ENCODE data around the gene ADAM8. TPM values are rescaled to one million over a fixed set of nuclear protein-coding genes. Genes with fewer than 3 reads are reported as not detected.

Gene ADAM8
- total and polyA plus RNA-seq, 2 of the 4 experiments (the other 2 are of a cell fraction), result under 0.01 to 0.74 TPM

DNA sequence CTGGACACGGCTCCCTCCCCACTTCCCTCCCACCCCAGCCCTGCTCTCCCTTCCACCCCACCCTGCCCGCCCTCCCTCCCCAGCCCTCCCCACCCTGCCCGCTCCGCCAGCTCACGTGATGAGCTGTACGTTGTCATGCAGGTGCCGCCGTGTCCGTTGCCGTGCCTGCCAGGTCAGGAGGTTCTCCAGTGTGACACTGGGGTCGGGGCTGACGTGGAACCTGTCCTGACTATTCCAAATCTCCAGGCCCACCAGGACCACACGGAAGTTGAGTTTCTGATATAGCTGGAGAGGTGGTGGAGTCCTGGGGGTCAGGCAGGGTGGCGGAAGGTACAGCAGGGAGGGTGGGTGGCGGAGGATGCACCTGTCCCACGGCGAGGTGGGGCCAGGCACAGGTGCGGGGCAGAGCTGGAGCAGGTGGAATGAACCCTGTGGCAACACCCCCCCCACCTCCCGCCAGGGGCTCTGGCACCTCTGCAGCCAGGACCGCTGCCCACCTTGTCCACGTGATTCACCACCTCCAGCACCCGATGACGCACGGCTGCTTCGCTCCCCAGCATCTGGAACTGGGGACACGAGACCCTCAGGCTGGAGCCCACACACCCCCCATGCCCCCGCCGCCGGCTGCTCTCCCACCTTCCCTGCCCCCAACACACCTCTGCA lies 4.2 kb downstream of the ADAM8 start:
- CTCF ChIA-PET, result no interaction called here
- no peak overlapping the region for H3K56ac ChIP-seq (ENCODE audit: extremely low read depth, insufficient read depth, low read length)
- DNase-seq (no peak), ATAC-seq (ENCODE audit: low read depth) (no peak)
- no peaks in the 10 kb centered on the region for H3K4me1 ChIP-seq (ENCODE audit: control insufficient read depth, insufficient read depth, low read length)
- no peak overlapping the region for H3K4me3 ChIP-seq (ENCODE audit: insufficient read depth, low read depth, low read length)
- no peaks in the 10 kb centered on the region; a peak in 1 of 4 replicates for H3K79me1 ChIP-seq (ENCODE audit: low read depth in 1 of 2, low read length in 2 of 2)
- no peak overlapping the region for H3K4me2 ChIP-seq (ENCODE audit: low read depth, low read length)
- 83% methylated on average over 6 of the region's 29 CpGs; no CpG with 5 or more reads in 1 of the 2 experiments for WGBS, 2 experiments (ENCODE audit: extremely low coverage in 2 of 2, insufficient read length in 1 of 2)
- H2BK15ac ChIP-seq (ENCODE audit: low read depth, low read length), result no peak overlapping the region
- no peak overlapping the region for H4K8ac ChIP-seq (ENCODE audit: low read depth in 2 of 2, low read length in 2 of 2)
- intact Hi-C loops (cut with micrococcal nuclease), result no loop called here
- POLR2A ChIA-PET (ENCODE audit: unreplicated experiment), result no interaction called here
- H3K36me3 ChIP-seq (ENCODE audit: control insufficient read depth, insufficient read depth, low read length), result peaks cover 4% of the 10 kb centered on the region; the same call in 1 of the 2 replicates
- H4K91ac ChIP-seq (ENCODE audit: insufficient read depth, low read depth, low read length), result no peak overlapping the region
- H3K9me1 ChIP-seq (ENCODE audit: insufficient read depth, low read length), result no peaks in the 10 kb centered on the region
- no TSS peak for BruUV-seq (replicated peaks)
- in situ Hi-C loops (cut with MboI; ENCODE audit: low sequenced_read_pairs), result loop anchor here (25.0 kb wide), 1 partner anchor 610 kb away; no protein-coding TSS in a partner anchor
- TF ChIP-seq NFE2L2 (IDR thresholded peaks at IDR 0.05; ENCODE audit: low read depth, low read length) (no peak), RFX5 (IDR thresholded peaks at IDR 0.05; ENCODE audit: low read depth, low read length) (no peak), RAD21 (IDR thresholded peaks at IDR 0.05; ENCODE audit: low read length) (no peak), CHD1 (IDR thresholded peaks at IDR 0.05; ENCODE audit: low read depth, low read length) (no peak), MAFK (IDR thresholded peaks at IDR 0.05; ENCODE audit: low read depth, low read length) (no peak), MXI1 (IDR thresholded peaks at IDR 0.05; ENCODE audit: borderline replicate concordance, low read depth, low read length) (no peak), FOS (IDR thresholded peaks at IDR 0.05; ENCODE audit: low read depth, low read length) (no peak), POLR2A (IDR thresholded peaks at IDR 0.05; ENCODE audit: low read depth, low read length) (no peak), MAZ (IDR thresholded peaks at IDR 0.05; ENCODE audit: borderline replicate concordance, low read depth, low read length) (no peak), SMC3 (IDR thresholded peaks at IDR 0.05; ENCODE audit: low read depth, low read length) (no peak), RCOR1 (IDR thresholded peaks at IDR 0.05; ENCODE audit: insufficient replicate concordance, low read length) (no peak), CEBPB (IDR thresholded peaks at IDR 0.05; ENCODE audit: low read depth, low read length) (no peak), BHLHE40 (IDR thresholded peaks at IDR 0.05; ENCODE audit: low read depth, low read length) (no peak)
- TF ChIP-seq, protein P1, sequence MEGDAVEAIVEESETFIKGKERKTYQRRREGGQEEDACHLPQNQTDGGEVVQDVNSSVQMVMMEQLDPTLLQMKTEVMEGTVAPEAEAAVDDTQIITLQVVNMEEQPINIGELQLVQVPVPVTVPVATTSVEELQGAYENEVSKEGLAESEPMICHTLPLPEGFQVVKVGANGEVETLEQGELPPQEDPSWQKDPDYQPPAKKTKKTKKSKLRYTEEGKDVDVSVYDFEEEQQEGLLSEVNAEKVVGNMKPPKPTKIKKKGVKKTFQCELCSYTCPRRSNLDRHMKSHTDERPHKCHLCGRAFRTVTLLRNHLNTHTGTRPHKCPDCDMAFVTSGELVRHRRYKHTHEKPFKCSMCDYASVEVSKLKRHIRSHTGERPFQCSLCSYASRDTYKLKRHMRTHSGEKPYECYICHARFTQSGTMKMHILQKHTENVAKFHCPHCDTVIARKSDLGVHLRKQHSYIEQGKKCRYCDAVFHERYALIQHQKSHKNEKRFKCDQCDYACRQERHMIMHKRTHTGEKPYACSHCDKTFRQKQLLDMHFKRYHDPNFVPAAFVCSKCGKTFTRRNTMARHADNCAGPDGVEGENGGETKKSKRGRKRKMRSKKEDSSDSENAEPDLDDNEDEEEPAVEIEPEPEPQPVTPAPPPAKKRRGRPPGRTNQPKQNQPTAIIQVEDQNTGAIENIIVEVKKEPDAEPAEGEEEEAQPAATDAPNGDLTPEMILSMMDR (conservative IDR thresholded peaks at IDR 0.05; ENCODE audit: low read depth, low read length), result no peak
- TF ChIP-seq, protein P2, sequence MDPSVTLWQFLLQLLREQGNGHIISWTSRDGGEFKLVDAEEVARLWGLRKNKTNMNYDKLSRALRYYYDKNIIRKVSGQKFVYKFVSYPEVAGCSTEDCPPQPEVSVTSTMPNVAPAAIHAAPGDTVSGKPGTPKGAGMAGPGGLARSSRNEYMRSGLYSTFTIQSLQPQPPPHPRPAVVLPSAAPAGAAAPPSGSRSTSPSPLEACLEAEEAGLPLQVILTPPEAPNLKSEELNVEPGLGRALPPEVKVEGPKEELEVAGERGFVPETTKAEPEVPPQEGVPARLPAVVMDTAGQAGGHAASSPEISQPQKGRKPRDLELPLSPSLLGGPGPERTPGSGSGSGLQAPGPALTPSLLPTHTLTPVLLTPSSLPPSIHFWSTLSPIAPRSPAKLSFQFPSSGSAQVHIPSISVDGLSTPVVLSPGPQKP (IDR thresholded peaks at IDR 0.05; ENCODE audit: borderline replicate concordance, low read depth, low read length), result no peak
- TF ChIP-seq, protein P3, sequence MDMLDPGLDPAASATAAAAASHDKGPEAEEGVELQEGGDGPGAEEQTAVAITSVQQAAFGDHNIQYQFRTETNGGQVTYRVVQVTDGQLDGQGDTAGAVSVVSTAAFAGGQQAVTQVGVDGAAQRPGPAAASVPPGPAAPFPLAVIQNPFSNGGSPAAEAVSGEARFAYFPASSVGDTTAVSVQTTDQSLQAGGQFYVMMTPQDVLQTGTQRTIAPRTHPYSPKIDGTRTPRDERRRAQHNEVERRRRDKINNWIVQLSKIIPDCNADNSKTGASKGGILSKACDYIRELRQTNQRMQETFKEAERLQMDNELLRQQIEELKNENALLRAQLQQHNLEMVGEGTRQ (IDR thresholded peaks at IDR 0.05; ENCODE audit: low read depth, low read length), result no peak
- H3K9me3 ChIP-seq (ENCODE audit: control insufficient read depth, insufficient read depth, low read length), result no peaks in the 10 kb centered on the region
- no peak overlapping the region for H2AK9ac ChIP-seq (replicated peaks; ENCODE audit: low read depth, low read length, poor library complexity)
- no peak overlapping the region for H3K4ac ChIP-seq (ENCODE audit: low read depth, low read length)
- no peak overlapping the region for H2AFZ ChIP-seq (replicated peaks; ENCODE audit: low read length, poor library complexity)
- no peak overlapping the region for H3K27ac ChIP-seq (ENCODE audit: insufficient read depth, low read length)
- no peak overlapping the region for H3K23ac ChIP-seq (ENCODE audit: low read depth, low read length)
- H2AK5ac ChIP-seq (ENCODE audit: low read depth, low read length), result no peak overlapping the region
- no peak overlapping the region for H3K18ac ChIP-seq (ENCODE audit: low read depth, low read length)
- no peak overlapping the region for H2BK5ac ChIP-seq (ENCODE audit: low read depth, low read length, poor library complexity, severe bottlenecking)
- H3K9ac ChIP-seq (ENCODE audit: low read depth, low read length), result no peak overlapping the region
- dilution Hi-C loops (cut with HindIII; ENCODE audit: low sequenced_read_pairs, unreplicated experiment), result no loop called here
- H3K14ac ChIP-seq (replicated peaks; ENCODE audit: low read depth, low read length), result no peak overlapping the region
- no peak overlapping the region for H4K5ac ChIP-seq (ENCODE audit: low read depth, low read length)
- H2BK20ac ChIP-seq (ENCODE audit: low read depth, low read length), result no peak overlapping the region
- H4K20me1 ChIP-seq (ENCODE audit: insufficient read depth, low read length), result no peaks in the 10 kb centered on the region
- H2BK120ac ChIP-seq (ENCODE audit: low read depth, low read length), result no peak overlapping the region
- peaks cover 9% of the 10 kb centered on the region for H3K27me3 ChIP-seq (ENCODE audit: control insufficient read depth, insufficient read depth, low read length)
